ENCODE results near the gene GPR68.

GPR68 gene, protein sequence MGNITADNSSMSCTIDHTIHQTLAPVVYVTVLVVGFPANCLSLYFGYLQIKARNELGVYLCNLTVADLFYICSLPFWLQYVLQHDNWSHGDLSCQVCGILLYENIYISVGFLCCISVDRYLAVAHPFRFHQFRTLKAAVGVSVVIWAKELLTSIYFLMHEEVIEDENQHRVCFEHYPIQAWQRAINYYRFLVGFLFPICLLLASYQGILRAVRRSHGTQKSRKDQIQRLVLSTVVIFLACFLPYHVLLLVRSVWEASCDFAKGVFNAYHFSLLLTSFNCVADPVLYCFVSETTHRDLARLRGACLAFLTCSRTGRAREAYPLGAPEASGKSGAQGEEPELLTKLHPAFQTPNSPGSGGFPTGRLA

DNA sequence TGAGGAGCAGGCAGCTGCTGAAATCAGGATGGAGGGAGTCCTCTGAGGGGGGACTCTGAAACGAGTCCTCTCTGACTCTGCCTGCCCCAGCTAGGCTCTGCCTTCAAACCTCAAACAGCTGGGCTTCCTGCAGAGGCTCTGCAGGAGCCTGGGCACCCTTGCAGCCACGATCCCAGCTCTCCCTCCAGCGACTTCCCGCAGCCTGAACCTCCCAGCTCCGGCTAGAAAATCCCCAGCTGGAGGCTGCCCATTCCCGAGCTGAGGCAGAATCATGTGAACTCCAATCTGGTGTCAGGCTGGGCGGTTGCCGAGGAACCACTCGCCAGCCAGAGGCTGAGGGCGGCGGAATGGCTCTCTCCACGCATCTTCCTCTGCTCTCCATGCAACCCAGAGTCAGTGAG lies at the start of gene GPR68:
Gene GPR68, minus strand, starts transcription at position 204 of the 401 bp plus-strand sequence. CDS start 9,654 bp downstream, outside the sequence.
- peak; percentile 22 for DNase-seq (ENCODE audit: low read depth, low spot score)

DNA sequence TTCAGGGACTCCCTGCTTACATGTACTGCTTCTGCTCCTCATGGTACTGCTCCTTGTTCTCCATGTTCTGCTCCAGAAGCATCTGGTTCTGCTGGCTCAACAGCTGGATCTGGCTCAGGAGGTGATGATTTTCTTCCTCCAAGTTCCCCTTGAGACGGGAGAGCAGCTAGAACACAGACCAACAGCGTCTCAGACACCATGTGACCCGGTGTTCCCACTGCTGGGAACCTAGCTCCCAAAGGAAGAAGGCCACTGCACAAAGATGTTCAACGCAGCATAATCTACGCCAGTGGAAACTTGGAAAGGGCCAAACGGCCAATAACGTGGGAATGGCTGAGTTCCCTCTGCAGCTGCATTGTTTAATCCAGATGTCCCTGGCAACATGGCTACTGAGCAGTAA lies 49.6 kb upstream of the GPR68 start:
- DNase-seq (ENCODE audit: low read depth, low spot score): no peak

DNA sequence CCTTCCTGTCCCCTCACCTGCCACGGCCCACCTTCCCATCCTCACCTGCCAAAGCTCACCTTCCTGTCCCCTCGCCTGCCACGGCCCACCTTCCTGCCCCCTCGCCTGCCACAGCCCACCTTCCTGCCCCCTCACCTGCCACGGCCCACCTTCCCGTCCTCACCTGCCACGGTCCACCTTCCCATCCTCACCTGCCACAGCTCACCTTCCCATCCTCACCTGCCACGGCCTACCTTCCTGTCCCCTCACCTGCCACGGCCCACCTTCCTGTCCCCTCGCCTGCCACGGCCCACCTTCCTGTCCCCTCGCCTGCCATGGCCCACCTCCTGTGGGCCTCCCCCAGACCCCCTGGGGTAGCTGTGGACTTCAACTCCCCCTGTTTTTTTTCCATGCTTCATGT lies 48.8 kb upstream of the GPR68 start:
- DNase-seq (ENCODE audit: low read depth, low spot score): no peak

DNA sequence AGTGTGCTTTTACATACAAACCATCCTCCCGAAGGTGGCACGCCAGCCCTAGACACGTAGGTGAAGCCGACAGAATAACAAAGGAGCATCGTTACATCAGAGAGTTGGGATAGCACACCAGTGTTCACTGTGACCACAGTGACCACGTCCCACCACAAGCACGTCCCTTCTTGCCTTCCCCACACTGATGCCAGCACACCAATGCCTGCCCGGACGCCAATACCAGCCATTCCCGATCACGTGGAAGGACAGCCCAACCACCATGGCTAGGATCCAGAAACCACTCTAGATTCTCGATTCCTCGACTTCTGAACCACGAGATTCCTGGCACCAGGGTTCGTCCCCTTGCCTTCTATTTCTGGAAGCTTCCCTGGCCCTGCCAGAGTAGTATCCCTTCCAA lies 48.0 kb upstream of the GPR68 start:
- DNase-seq (ENCODE audit: low read depth, low spot score): no peak

DNA sequence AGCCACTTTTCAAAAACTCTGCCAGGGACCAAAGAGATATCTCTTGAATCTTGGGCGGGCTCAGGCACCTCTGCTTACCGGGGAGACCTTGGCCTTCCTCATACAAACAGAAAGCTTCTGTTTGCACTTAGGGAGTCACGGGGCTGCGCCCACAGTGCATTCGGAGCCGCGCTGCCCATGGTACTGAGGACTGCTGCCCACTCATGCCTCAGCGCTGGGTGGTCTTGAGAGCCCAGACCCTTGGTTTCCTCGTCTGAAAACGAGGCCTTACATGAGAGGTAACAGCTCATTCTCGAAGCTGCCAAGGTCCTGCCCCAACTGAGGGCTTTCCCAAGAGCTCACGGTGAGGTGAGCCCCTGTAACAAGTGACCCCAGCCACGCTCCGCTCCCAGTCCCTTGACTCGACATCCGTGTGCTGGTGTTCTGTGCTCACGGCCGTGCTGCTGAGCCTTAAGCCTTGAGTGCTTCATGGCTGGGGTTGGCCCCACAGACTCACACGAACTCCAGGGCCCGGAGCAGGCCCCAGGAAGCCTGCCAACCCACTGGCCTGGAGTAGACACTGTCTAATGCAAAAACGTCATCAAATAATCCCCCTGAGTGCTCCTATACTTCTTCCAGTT lies 47.4 kb upstream of the GPR68 start:
- no peak for DNase-seq (ENCODE audit: low read depth, low spot score)

DNA sequence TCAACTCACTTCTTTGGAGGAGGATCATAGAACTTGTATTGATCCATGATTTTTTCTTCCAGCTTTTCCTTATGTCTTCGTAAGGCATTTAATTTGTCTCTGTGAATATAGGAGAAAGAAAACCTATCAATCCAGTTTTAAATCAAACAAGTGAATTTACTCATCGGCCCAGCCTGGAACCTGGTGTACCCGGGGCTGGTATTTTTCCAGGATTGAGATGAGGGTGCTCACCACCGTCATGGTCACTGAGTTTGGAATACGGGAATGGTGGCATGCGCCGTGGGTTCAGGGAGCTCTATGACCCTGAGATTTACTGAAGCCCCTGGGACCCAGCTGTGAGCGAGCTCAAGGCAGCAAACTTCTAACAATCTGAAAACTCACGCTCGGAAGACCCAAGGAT lies 46.5 kb upstream of the GPR68 start:
- no peak for DNase-seq (ENCODE audit: low read depth, low spot score)

DNA sequence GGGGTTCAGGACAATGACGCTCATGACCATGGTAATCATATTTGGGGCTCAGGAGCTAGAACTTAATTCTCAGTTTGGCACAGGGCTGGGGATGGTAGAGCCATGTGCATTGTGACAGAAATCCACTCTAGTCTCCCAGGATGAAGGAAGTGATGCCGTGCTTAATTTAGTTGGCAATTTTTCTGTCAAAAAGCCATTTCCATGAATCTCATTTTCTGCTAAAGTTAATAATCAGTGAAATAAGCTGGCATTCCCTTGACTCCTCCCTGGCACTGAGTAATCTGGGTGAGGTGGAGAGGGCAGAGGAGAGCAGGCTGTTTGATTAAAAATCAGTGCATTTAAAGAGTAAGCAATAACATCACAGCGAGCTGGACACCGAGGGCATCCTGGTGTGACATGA lies 45.0 kb upstream of the GPR68 start:
- DNase-seq (ENCODE audit: low read depth, low spot score): no peak

DNA sequence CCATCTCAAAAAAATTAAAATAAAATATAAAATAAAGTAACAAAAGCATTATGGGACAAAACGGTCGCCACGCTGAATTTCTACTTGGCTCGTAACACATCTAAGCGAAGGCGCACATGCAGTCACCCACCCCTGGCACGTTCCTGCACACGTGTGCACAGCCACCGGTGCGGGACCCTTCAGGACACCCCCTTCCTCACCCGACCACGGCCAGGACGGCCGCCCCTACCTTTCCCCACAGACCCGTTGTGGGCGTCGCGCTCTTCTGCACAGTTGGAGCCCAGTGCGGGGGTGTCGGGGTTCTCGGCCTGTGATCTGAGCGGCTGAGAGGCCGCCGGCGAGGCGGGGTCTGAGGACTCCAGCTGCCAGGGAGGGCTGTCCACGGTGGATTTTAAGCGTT lies 44.4 kb upstream of the GPR68 start:
- no peak for DNase-seq (ENCODE audit: low read depth, low spot score)

DNA sequence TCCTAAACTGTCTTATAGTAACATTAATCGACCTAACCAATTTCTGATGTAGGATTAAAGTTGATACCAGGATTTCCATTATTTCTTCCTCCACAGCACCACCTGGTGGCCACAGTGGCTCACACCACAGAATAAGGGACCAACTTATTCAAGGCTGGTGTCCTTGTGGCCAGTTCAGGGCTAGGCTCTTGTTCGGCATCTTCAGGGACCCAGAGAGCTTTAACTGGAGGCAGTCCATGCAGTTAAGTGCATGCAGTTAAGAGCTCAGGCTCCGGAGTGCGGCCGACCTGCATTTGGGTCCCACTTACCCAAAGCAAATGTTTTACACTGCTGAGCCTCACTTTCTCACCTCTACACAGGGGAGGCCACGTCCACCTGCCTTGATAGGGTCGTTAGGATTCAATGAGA lies 42.0 kb upstream of the GPR68 start:
- DNase-seq (ENCODE audit: low read depth, low spot score): peak; percentile 26

DNA sequence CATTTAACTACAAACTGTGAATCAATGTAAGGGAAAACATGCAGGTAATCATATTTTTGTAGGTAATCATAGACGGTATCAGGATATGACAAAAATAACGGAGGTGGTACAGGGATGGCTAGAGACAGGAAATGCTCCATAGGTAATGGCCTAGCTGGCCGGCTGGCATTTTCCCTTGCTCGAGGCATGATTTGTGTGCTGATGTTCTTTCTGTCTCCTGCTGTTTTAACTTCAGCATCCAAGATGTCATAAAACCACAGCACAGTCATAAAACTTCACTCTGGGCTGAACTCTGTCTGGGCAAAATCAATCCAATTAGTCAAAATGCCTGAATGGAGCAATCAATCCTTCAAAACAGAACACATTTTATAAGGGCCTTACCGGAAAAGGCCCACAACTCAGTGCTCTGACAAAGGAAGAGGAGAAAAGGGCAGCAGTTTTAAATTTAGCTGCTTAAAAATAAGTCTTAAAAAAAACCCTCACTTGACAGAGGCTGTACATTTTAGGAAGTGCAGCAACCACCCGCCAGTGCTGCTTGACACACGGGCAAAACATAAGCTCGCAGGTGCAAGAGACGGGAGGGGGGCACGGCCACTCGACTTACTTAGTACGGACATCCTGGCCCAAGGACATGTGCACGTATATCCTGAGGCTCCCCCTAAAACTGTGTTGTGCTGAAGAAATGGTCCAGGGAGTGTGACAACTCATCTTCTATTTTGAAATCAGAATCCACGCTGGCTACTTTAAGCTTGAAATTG lies 40.5 kb upstream of the GPR68 start:
- no peak for DNase-seq (ENCODE audit: low read depth, low spot score)

DNA sequence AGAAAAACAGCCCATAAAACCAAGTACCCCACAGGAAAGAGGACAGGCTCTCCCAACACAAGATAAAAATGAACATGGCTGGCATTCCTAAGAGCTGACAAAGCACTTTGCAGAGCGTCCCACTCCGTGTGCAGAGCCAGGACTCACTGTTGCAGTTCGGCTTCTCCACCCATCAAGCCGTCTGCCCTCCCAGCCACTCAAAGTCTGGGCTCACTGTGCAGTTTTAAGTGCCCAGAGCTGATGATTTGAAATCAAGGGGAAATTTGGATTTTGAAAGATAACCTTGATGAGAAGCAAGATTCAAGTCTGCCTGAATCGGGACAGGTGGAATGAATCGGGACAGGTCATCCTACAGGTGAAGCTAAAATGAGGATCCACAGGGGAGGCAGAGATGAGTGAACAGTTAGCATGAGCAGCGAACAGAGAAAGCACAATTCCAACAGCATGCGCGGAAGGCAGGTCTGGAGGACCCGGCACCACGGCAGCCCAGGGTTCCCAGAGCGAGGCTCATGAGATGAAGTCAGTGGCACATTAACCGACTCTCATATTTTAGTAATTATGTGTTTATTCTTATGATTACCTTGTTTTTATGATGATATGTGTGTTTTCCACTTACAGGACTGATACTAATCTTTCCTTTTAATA lies 39.8 kb upstream of the GPR68 start:
- no peak for DNase-seq (ENCODE audit: low read depth, low spot score)

DNA sequence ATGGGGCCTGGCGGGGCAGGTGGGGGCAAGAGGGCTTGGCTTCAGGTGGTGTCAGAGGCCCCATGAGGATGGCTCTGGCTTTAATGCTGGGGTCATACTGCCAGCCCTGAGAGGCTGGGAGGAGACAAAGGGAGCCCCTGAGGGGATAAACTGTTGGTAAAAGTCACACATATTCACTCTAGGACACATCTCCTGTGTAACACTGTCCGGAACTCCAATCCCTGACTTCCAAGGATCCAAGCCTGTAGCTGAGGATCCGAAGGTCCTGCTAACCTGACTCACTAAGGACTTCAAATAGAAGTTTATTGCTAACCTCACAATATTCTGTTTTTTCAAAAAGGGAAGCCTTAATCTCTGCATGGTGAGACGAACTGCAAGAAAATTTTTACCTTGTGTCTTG lies 39.2 kb upstream of the GPR68 start:
- no peak for DNase-seq (ENCODE audit: low read depth, low spot score)

DNA sequence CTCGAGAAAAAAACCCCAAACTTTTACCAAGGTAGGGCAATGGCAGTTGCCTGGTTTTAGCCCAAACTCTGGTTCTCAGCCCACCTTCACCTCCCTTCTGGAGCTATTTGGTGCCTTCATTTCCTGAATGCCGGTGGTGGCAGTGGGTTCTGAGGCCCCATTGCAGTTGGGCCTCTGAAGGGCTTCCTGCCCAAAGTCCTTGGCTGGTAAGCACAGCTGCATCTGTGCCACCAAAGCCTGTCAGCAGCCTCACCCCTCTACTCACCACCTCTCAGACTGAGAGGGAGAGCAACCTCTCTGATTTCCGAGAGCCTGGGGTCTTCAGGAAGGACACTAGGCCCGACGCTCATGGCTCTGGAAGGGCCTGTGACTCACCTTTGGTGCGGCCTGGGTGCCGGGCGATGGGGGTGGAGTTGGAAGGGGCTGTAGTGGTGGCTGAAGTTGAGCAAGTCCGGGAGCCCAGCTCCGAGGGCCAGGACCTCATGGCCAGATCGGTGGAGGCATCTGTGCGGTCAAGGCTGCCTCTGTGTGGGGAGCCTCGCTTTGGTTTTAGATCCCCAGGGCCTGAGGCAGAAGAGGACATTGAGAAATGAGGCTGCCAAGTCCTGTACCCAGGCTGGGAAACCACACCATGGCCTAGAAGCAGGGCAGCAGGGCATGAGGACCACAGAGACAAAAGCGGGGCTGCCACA lies 38.6 kb upstream of the GPR68 start:
- DNase-seq (ENCODE audit: low read depth, low spot score): no peak

DNA sequence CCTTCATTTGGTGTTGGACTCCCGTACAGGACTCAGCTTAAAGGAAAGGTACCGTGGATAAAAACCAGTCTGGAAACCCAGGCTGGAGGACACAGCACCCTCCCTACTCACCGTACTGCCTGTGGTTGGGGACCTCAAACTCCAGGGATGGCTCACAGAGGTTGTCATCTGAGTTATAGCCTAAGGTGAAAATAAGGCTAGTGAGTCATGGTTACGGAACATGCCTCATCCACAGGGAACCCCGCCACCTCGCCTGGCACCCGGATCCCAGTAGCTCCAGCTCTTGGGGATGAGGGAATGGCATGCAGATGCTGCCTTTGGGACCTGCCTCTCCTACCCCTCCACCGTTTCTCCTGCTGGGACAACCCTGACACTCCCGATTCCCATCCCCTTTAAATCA lies 36.8 kb upstream of the GPR68 start:
- DNase-seq (ENCODE audit: low read depth, low spot score): no peak

DNA sequence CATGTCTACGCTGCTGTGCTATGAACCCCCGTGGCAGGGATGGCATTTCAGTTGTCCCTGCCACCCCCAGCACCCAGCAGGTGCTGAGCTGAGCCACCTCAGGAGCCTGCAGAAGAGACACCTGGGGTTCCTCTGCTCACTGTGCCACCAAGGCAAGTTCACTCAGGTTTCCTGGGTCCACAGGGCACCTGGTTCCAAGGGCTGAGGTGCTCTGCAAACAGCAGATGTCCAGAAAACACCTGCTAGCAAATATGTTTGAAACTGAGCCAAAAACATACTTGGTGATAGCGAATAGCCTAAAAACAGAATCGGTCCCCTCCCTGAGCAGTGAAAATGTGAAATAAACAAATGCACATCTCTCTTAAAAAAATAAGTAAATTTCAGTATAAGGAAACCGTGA lies 35.6 kb upstream of the GPR68 start:
- no peak for DNase-seq (ENCODE audit: low read depth, low spot score)

DNA sequence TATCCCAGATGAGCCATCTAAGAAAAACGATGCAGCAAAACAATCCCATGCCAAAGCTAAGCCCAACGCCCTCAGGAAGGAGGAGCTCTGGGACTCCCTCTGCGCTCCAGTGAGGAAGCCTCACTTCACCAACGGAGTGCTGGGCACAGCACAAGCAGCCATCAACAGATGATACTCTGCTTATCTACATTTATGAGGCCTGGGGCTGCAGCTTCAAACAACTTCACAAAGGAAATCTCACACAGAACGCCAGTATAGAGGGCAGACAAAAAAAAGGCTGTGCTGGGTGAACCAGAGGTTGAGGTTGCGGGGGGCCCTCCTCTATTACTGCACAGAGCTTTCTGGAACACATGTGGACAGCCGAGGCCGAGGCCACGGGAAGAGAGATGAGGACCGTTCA lies 34.9 kb upstream of the GPR68 start:
- no peak for DNase-seq (ENCODE audit: low read depth, low spot score)

DNA sequence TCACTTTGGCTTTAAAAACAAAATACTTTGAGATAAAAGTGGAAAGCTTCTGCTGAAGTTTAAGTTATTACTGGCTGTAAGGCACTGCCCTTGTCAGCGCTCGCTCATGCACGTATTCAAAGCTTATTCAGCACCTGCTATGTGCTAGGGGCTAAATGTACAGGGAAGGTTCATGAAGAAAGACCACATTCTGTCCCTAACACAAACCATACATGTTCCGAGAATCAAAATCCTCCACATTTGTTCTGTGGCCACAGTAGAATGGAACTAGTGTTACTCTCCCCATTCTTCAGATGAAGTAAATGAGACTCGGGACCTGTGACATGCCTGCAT lies 33.8 kb upstream of the GPR68 start:
- no peak for DNase-seq (ENCODE audit: low read depth, low spot score)

DNA sequence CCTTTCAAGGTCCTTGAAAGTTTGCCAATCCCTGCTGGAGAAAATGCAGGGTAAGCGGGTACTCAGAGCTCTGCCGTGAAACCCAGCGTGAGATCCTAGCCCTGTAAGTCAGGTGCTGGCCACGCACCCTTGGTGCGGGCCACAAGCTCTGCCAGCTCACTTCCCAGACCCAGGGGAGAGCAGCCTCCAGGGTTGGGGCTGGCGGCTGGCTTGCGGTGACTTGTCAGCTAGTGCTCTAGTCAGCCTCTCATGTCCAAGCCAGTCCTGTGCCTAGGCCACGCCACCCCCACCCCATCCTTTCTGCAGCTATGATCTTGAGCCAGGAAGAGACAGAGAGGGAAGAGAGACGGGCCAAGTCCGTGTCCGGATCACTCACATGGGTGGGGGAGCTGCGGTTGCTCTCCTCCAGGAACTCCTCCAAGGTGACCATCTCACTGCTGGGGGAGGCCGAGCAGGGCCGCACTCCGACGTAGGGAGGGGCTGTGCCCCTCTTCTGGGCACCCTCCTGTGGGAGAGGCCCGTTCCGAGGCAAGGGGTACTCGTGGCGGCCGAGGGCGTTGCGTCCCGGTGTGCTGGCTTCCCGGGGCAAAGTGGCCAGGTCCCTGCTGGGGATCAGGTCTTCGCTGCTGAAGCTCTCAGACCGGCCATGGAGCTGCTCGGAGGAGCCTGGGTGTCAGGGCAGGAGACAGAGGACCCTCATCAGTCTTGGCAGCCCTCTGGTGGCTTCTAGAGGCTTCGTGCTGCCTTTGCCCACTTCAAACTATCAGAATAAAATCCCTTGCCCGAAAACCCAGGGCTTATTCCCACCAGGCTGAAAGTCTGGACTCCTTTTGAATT lies 33.3 kb upstream of the GPR68 start:
- no peak for DNase-seq (ENCODE audit: low read depth, low spot score)

DNA sequence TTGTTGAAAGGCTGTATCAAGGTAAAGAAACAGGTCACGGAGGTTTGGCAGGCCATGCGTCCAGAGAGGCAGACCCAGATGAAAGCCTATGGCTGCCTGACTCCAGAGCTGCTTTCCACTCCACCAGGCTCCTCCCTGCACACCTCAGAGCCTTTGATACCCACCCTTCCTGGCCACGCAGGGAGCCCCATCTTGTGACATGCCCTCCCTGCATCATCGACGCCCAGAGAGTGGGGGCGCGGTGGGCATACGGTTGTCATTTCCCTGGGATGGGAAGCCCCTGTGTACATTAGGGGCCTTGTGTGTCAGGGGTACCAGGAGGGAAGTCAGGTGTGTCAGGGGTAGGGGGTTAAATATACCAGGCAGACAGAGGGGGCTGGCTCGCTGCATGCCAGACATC lies 30.3 kb upstream of the GPR68 start:
- no peak for DNase-seq (ENCODE audit: low read depth, low spot score)

DNA sequence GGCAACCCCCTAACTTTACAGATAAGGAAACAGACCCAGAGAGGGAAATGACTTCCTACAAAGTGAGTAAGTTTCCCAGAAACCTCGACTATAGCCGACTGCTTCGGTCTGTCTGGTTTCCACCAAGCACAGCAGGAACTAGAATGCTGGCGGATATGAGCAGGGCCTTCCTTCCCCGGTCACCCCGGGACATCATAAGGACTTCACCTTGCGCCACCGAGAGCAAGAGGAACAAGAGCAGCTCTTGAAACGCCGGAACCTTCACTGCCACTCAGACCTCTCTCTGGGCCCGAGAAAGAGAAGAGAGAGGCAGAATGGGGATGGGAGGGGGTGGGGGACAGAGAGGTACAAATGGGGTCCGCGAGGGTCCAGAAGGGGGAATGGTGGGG lies 29.4 kb upstream of the GPR68 start:
- DNase-seq (ENCODE audit: low read depth, low spot score): no peak

DNA sequence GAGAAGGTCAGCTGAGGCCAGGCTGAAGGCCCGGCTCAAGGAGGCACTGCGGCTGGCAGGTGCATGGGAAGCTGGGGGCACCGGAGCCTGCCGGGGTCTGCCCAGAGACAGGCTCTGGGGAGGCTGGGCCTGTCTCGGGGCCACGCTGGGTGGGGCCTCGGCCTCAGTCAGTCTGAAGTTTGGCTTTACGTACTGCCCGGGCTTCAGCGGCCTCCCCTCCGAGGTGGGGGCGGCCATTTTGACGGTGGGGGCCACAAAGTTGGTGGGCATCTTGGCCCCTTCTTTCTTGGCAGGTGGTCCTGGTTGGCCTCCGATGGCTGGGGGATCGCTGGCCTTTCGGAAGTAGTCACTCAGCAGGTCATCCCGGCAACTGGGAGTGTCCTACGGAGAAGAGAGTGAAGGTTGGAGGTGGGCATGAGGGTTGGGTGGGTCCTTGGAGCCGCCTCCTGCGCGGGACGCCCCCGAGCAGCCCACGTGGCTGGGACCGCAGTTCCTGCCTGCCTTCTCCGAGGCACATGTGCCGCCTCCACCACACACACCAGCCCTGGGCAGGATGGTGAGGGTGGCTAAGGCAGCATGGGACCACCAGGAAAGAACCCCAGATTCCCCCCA lies 28.9 kb upstream of the GPR68 start:
- no peak for DNase-seq (ENCODE audit: low read depth, low spot score)
